Loucy (cell line): ENCODE measurements around the gene EPHA7.

Experiments used
- EZH2phosphoT487 ChIP-seq: fragments of 200-600 bp; IDR thresholded peaks from 2 replicates; pipeline ENCODE4 v1.6.1; 2018; ENCODE audit warnings: antibody characterized with exemption, mild to moderate bottlenecking, moderate library complexity, borderline replicate concordance
- TF ChIP-seq, protein P1 (sequence below): fragments of 200-600 bp; sonication (generic); conservative IDR thresholded peaks from 2 replicates; pipeline ENCODE4 v1.5.1; 2014; ENCODE audit warnings: mild to moderate bottlenecking, antibody characterized with exemption, low read length

GRCh38 chr6:93235775-93236174 is 183.6 kb downstream of the EPHA7 start:
- TF ChIP-seq, protein P1, sequence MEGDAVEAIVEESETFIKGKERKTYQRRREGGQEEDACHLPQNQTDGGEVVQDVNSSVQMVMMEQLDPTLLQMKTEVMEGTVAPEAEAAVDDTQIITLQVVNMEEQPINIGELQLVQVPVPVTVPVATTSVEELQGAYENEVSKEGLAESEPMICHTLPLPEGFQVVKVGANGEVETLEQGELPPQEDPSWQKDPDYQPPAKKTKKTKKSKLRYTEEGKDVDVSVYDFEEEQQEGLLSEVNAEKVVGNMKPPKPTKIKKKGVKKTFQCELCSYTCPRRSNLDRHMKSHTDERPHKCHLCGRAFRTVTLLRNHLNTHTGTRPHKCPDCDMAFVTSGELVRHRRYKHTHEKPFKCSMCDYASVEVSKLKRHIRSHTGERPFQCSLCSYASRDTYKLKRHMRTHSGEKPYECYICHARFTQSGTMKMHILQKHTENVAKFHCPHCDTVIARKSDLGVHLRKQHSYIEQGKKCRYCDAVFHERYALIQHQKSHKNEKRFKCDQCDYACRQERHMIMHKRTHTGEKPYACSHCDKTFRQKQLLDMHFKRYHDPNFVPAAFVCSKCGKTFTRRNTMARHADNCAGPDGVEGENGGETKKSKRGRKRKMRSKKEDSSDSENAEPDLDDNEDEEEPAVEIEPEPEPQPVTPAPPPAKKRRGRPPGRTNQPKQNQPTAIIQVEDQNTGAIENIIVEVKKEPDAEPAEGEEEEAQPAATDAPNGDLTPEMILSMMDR, result no peak
- TF ChIP-seq EZH2phosphoT487, result no peak
